SJCRH30 (cell line): ENCODE results near the gene DCD. TPM values are rescaled to one million over a fixed set of nuclear protein-coding genes. Genes with fewer than 3 reads are reported as not detected.

Experiments used
- DNase-seq, 2 experiments: peaks; one replicate each; pipeline ENCODE4 v3.0.0-alpha.2; 2015 to 2020
- H3K27ac ChIP-seq: fragments of 250-450 bp; sonication (Bioruptor Pico); 2 replicates; pipeline ENCODE4 v1.5.1; 2020; ENCODE audit warnings: mild to moderate bottlenecking, moderate library complexity
- H3K27me3 ChIP-seq: fragments of 250-450 bp; sonication (Bioruptor Pico); 2 replicates; pipeline ENCODE4 v1.5.1; 2020; ENCODE audit warnings: mild to moderate bottlenecking, moderate library complexity
- H3K36me3 ChIP-seq: fragments of 250-450 bp; sonication (Bioruptor Pico); 2 replicates; pipeline ENCODE4 v1.5.1; 2020; ENCODE audit warnings: mild to moderate bottlenecking, moderate library complexity
- H3K4me1 ChIP-seq: fragments of 250-450 bp; sonication (Bioruptor Pico); 2 replicates; pipeline ENCODE4 v1.5.1; 2020; ENCODE audit warnings: mild to moderate bottlenecking, moderate library complexity
- H3K4me3 ChIP-seq: fragments of 250-450 bp; sonication (Bioruptor Pico); 2 replicates; pipeline ENCODE4 v1.5.1; 2020; ENCODE audit warnings: mild to moderate bottlenecking, moderate library complexity
- H3K9me3 ChIP-seq: fragments of 250-450 bp; sonication (Bioruptor Pico); replicated peaks from 2 replicates; pipeline ENCODE4 v1.5.1; 2020; ENCODE audit warnings: mild to moderate bottlenecking, moderate library complexity
- total RNA-seq: library from RNA; depleted of rRNA; stranded (reverse); fragments of >200 nt; shearing (Covaris generic); gene quantifications from 2 replicates; pipeline ENCODE4 v1.2.3, GENCODE V29; 2014; rRNA removed

DCD gene
- total RNA-seq, 1 experiment from 2014 or later = not detected

DNA sequence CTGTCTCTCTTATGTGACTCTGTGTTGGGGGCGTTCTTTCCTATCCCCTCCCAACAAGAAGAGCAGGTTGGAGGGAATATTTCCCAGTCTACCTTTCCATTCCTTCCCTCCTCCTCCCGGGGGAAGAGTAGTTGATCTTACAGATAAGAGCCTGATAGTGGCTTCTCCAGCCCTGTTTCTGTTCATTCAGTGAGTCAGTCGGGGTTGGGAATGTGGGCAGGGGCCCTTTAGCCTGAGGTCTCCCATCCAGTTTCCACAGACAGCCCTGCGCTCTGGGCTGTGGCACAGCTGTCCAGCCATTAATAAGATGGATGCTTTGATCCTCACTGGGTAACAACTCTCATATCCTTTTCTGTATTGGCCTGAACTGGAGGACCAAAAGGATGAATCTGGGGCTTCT lies 41.6 kb downstream of the DCD start:
- Histone ChIP-seq H3K27me3 (no peaks in the 10 kb centered on the region; the same call in 1 of the 2 replicates), H3K27ac (no peak overlapping the region), H3K4me3 (no peak overlapping the region), H3K9me3 (no peaks in the 10 kb centered on the region), H3K4me1 (peaks cover 7% of the 10 kb centered on the region), H3K36me3 (no peaks in the 10 kb centered on the region)
- no peak for DNase-seq

DNA sequence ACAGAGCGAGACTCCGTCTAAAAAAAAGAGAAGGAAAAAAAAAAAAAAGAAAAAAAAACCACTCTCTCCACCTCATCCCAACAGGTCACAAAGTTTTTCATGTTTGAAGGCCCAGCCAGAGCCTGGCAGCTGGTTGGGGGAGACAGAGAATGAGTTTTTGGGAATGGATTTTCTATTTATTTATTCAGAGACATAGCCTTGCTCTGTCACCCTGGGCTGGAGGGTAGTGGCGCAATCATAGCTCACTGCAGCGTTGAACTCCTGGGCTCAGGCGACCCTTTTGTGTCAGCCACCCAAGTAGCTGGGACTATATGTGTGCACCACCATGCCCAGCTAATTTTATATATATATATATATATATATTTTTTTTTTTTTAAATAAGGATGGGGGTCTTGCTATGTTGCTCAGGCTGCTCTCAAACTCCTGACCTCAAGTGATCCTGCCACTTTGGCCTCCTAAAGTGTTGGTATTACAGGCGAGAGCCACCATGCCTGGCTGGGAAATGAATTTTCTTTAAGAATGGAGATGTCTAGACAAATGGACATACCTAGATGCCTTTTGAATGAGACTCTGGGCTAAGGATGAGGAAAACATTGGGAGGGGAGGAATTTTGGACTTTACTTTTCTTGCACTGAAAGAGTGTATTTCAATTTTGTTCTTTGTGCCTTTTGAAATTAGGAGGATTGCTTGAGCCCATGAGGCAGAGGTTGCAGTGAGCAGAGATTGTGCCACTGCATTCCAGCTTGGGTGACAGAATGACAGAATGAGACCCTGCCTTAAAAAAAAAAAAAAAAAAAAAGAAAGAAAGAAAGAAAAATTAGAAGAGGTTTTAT lies 42.8 kb downstream of the DCD start:
- H3K4me3 ChIP-seq = no peak overlapping the region
- DNase-seq = no peak
- H3K4me1 ChIP-seq = peaks cover 7% of the 10 kb centered on the region
- no peaks in the 10 kb centered on the region for H3K36me3 ChIP-seq
- H3K9me3 ChIP-seq = no peaks in the 10 kb centered on the region
- no peak overlapping the region for H3K27ac ChIP-seq
- no peaks in the 10 kb centered on the region for H3K27me3 ChIP-seq

DNA sequence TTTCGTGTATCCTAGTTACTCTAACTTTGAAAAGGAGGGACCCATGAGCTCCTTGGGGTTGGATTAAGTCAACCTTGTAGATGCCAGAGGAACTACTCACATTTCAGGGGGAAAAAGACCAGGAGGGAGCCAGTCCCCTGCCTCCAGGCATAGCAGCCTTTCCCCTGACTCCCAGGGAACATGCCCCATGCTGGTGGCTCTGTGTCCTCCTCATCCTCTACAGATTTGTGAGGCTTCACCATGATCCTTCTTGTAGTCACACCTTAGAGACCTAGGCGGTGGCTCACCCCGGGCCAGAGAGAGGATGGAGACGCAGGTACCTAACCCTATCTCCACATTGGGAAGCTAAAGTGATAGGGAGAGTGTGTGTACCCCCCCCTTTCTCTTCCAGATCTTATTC lies 43.7 kb downstream of the DCD start:
- H3K4me1 ChIP-seq = peaks cover 10% of the 10 kb centered on the region
- no peaks in the 10 kb centered on the region for H3K9me3 ChIP-seq
- H3K36me3 ChIP-seq = no peaks in the 10 kb centered on the region
- H3K4me3 ChIP-seq = no peak overlapping the region
- no peak overlapping the region for H3K27ac ChIP-seq
- no peak for DNase-seq
- no peaks in the 10 kb centered on the region for H3K27me3 ChIP-seq

DNA sequence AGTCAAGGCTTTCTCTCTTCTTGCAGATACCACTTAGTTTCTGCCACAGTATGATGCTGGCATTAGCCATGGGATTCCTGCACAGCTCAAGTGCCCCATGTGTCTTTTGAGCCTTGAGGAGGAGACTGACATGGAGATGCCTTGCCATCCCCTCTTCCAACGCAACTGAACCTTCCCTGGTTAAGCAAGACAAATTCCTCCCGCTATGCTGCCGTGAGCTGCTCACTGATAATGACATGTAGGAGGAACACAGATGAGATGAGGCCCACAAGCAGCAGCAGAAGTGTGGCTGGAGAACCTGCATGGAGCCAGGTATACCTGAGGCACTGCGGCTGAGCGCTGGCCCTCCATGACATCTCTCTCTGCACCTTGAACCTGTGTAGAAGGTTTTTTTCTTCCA lies 44.3 kb downstream of the DCD start:
- H3K36me3 ChIP-seq = no peaks in the 10 kb centered on the region
- H3K9me3 ChIP-seq = no peaks in the 10 kb centered on the region
- H3K4me1 ChIP-seq = peaks cover 10% of the 10 kb centered on the region
- no peak for DNase-seq
- H3K27ac ChIP-seq = no peak overlapping the region
- H3K4me3 ChIP-seq = no peak overlapping the region
- H3K27me3 ChIP-seq = no peaks in the 10 kb centered on the region

DNA sequence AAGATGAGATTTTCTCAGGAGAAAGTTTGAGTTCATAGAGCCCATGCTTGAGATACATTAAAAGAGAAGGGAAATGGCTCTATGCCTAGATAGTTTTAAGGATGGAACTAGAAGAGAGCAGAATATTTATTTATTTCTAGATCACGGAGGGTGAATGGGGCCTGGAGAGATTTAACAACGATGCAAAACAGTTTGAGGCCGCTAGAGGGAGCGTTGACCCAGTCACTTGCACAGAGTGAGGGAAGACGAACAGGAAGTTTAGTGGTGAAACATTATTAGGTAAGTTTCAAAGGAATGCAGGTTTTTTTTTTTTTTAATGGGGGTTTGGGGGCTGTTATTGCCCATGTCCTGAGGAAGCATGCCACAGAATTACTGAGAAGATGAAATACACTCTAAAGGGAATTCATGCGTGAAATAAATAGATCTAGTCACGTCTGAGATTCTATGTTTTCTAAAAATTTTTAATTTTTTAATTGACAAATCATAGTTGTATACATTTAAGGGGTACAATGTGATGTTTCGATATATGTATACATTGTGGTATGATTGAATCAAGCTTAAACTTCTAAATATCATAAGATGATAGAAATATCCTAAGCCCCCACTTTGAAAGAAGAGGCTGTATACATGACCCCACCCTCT lies 44.9 kb downstream of the DCD start:
- peaks cover 10% of the 10 kb centered on the region for H3K4me1 ChIP-seq
- peak; percentile 58 to 78 for DNase-seq
- no peaks in the 10 kb centered on the region for H3K27me3 ChIP-seq
- no peak overlapping the region for H3K4me3 ChIP-seq
- H3K36me3 ChIP-seq = no peaks in the 10 kb centered on the region
- no peaks in the 10 kb centered on the region for H3K9me3 ChIP-seq
- no peak overlapping the region for H3K27ac ChIP-seq

DNA sequence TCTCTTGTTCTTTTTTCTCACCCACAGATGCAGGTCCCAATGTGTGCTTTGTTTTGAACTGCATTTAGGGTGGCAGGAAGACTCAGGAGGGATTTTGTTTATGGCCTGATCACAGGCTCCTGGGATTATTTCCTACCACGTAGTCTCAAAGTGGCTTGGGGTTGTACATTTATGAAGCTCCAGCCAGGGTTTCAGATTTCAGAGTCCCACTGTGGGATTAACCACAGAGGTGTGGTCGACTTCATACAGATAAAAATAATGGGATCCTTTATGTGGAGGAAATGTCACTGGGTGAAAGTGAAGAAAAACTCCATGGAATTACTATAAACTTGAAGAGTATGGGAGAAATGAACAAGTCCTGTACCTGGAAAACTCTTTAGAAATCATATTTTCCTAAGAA lies 45.5 kb downstream of the DCD start:
- no peaks in the 10 kb centered on the region for H3K27me3 ChIP-seq
- no peak overlapping the region for H3K27ac ChIP-seq
- DNase-seq = no peak
- H3K4me3 ChIP-seq = no peak overlapping the region
- no peaks in the 10 kb centered on the region for H3K9me3 ChIP-seq
- H3K36me3 ChIP-seq = no peaks in the 10 kb centered on the region
- H3K4me1 ChIP-seq = peaks cover 10% of the 10 kb centered on the region

DNA sequence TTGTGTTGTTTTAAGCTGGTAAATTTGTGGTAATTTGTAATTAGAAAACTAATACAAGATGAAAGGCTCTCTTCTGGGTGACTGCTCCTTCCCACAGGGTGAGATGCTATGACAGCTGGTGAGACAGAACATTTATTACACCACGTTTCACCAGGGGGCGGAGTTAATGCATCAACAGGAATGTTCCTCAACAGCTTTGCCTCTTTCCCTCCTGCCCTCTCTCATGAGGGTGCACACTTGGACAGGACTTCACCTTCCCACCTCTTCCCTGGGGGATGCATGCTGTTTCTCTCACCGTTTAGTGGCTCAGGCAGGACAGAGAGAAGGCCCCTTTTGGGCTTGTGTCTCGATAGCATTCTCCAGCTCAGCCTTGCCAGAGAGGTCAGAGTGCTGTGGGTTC lies 46.3 kb downstream of the DCD start:
- DNase-seq = peak; percentile 40 to 68
- Histone ChIP-seq H3K27ac (no peak overlapping the region), H3K9me3 (no peaks in the 10 kb centered on the region), H3K4me3 (no peak overlapping the region), H3K27me3 (no peaks in the 10 kb centered on the region), H3K36me3 (no peaks in the 10 kb centered on the region), H3K4me1 (peaks cover 10% of the 10 kb centered on the region)

DNA sequence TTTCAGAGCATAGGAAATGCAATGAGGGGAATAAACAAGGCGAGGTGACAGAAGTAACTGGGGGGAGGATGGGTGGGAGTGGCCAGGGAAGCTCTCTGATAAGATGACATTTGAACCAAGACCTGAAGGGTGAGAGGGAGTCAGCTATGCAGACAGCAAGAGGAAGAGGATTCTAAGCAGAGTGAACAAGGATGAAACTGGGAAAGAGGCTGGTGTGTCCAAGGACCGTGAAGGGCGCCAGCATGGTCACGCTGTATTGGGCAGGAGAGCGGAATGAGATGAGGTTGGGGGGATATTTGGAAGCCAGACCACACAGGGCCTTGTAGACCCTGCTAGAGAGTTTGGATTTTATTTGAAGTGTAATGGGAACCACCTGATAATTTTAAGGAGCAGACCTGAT lies 49.2 kb downstream of the DCD start:
- DNase-seq = no peak

DNA sequence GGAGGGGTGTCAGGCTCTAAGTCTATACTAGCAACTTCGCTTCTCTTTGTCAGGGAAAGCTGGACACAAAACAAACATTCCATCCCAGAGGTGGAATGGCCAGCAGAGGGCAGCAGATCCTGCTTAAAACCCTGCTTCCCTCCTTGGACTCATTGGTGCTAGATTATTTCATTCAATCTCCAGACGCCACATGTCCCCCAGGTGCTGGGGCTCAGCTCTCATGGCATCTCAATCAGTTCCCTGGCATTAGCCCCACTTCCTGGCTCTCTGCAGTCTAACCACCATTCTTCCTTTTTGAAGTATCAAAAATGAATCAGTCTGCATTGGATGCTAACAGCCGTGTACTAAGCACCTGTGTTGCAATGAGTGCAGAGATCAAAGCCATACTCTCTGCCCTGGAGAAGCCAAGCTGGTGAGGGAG lies 51.6 kb downstream of the DCD start:
- peaks cover 14% of the 10 kb centered on the region for H3K27me3 ChIP-seq
- H3K36me3 ChIP-seq = no peaks in the 10 kb centered on the region
- H3K4me1 ChIP-seq = 0 out of 2 replicates have a peak, but pooled peaks cover 2% of the 10 kb centered on the region
- peak; percentile 41 to 77 for DNase-seq
- no peaks in the 10 kb centered on the region for H3K9me3 ChIP-seq
- no peak overlapping the region for H3K4me3 ChIP-seq
- H3K27ac ChIP-seq = no peak overlapping the region

More for the DNA sequence above, 49.2 kb downstream of the DCD start:
- no peak overlapping the region for H3K4me3 ChIP-seq
- H3K9me3 ChIP-seq = no peaks in the 10 kb centered on the region
- no peaks in the 10 kb centered on the region for H3K36me3 ChIP-seq
- no peak overlapping the region for H3K27ac ChIP-seq
- peaks cover 10% of the 10 kb centered on the region for H3K4me1 ChIP-seq
- peaks cover 7% of the 10 kb centered on the region for H3K27me3 ChIP-seq

DNA sequence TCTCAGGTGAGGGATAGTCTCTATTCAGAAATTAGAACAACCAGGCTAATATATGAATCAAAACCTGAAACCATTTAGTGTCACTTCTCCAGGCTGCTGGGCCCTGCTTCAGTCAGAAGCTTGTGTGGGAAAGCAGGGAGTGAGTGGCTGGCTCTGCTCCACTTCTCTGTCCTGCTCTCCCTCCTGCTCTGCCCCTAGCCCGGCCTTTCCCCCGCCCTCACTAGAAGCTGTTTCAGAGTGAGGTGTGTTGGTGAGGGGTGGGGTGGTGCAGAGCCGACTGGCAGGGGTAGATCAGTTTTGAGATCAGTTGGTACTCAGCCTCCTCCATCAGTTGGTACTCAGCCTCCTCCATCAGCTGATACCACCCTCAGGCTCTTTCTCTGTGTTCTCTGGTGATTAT lies 52.7 kb downstream of the DCD start:
- Histone ChIP-seq H3K4me3 (no peak overlapping the region), H3K27me3 (peaks cover 14% of the 10 kb centered on the region), H3K36me3 (no peaks in the 10 kb centered on the region), H3K4me1 (0 out of 2 replicates have a peak, but pooled peaks cover 2% of the 10 kb centered on the region), H3K9me3 (no peaks in the 10 kb centered on the region), H3K27ac (no peak overlapping the region)
- DNase-seq = no peak

Other genes starting within 250 kb of the DCD start
- gene ITGA5, start 229.1 kb downstream of the DCD start, total RNA-seq = 37.3 and 38.1 TPM in 2 replicates
- gene GTSF1, start 174.8 kb downstream of the DCD start, total RNA-seq = not detected in 2 replicates
- gene NCKAP1L, start 150.6 kb downstream of the DCD start, total RNA-seq = 0.13 and 0.34 TPM in 2 replicates
- not detected in 2 replicates for gene PDE1B, start 98.8 kb downstream of the DCD start, total RNA-seq
- gene PPP1R1A, start 59.7 kb downstream of the DCD start, total RNA-seq = not detected in 2 replicates
- gene LACRT, start 13.5 kb downstream of the DCD start, total RNA-seq = not detected in 2 replicates
- gene MUCL1, start 206.2 kb upstream of the DCD start, total RNA-seq = not detected in 2 replicates